CD4-positive, alpha-beta T cell treated with Interleukin-15 for 1 hour (primary cell): ENCODE measurements around the gene ADAR.

Experiments used
- DNase-seq: peaks from one replicate; pipeline ENCODE4 v3.0.0-alpha.2; 2020

Gene ADAR

GRCh38 chr1:154616659-154617345 lies 8.8 kb upstream of the ADAR start:
- no peak for DNase-seq

DNA sequence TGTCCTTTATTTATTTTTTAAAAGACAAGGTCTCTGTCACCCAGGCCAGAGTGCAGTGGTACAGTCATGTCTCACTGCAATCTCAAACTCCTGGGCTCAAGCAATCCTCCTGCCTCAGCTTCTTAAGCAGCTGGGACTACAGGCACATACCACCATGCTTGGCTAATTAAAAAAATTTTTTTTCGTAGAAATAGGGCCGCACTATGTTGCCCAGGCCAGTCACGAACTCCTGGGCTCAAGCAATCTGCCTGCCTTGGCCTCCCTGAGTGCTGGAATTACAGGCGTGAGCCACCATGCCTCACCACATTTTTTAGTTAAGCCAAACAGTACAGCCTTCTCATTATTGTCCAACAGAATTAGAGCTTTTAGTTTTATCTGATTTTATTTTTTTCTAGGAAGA lies 7.4 kb upstream of the ADAR start:
- DNase-seq, result no peak

- DNase-seq, result no peak
Measured at GRCh38 chr1:154614901-154615300, 6.9 kb upstream of the ADAR start.

DNA sequence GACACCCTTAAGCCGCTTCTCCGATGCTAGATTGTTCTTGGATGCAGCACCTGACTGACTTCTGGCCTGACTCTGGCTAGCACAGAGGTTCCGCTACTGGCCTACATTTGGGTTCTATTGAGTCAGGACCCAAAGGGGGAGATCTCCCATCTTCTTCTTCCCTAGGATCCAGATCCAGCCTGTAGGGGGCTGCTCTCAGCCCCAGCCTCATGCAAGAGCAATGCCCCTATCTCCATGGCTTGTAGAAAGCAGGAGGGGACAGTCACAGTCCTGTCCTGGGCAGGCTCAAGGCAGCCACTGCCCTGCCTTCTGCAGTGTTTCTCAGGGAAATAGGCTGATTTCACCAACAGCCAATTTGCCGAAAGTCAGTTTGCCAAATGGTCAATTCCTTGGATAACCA lies 6.3 kb upstream of the ADAR start:
- DNase-seq, result no peak

DNA sequence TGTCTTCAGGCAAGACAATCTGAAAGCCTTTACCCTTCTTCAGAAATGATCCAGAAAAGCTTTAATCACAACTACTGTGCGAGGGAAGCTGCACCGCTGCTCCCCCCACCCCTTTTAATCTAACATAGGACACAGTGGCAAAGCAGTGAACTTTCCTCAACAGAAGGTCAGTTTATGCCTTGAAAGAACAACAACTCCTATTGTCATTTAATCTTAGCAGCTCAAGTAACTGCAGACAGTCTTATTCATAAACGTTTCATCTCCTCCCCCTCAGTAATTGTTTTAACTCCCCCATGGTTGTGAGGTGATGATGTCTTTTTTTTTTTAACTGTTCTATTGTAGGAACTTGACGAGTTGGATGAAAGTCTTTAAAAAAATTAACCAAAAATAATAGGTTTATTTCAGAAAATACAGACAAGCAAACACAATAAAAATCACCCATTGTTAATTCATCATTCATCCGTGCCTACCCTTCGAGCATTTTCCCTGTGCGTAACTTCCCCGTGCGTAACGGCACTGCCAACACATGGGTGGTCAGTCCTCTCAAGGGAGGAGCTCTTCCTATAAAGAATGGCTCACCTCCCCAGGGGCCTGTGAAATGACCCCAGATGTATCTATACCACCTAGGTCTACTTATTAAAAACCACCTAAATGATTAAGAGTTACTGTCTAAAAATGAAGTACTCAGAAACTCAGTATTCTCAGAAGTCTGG lies 3.3 kb upstream of the ADAR start:
- DNase-seq, result no peak

GRCh38 chr1:154609398-154610380 lies 1.7 kb upstream of the ADAR start:
- peak; percentile 50 for DNase-seq

DNA sequence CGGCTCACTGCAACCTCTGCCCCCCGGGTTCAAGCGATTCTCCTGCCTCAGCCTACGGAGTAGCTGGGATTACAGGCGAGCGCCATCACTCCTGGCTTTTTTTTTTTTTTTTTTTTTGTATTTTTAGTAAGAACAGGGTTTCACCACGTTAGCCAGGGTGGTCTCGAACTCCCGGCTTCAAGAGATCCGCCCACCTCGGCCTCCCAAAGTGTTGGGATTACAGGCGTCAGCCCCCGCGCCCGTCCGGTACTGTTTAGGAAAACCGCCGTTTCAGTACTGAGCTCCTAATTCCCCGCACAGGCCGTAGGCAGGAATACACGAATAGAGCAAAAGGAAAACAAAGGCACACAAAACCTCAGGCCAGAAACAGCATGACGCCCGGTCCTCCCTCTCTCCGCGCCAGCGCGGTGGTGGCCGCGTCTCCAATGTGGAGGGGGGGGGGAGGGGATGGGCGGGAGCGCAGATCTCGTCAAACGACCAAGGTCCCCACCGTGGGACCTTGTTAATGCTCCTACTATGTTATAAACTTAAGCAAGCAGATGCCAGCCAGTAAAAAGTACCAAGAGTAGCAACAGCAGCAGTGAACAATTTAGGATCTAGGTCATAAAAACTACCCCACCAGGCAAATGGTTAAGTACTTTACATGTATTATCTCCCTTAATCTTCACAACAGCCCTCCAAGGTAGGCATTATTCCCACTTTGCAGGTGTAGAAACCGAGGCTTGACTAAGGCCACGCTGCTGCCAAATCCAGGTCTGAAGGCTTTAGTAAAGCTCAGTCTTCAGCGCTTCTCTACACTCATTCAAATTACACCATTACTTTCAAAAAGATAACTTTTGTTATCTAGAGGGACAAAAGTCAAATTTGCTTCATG lies 648 bp upstream of the ADAR start:
- peak; percentile 31 for DNase-seq

DNA sequence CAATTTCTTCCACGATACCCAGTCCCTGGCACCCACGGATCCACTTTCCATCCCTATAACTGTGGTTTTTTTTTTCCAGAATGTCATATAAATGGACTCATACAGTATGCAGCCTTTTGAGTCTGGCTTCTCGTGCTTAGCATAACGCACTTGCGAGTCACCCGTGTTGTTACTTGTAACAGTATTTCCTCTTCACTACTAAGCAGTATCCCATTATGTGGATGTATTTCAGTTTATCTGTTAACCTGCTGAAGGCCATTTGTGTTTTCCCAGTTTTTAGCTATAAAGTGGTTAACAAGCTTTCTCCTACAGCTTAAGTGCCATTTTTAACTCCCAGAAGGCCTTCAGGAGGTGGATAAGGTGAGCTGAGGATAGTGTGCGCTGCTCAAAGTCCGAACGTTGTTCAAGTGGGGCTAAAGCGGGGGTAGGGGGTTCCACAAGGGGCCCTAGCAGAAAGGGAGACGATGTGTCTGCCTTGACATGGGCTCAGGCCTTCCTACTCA lies 829 bp downstream of the ADAR start:
- no peak for DNase-seq

- no peak for DNase-seq
Measured at GRCh38 chr1:154605534-154605933, 2.5 kb downstream of the ADAR start.

DNA sequence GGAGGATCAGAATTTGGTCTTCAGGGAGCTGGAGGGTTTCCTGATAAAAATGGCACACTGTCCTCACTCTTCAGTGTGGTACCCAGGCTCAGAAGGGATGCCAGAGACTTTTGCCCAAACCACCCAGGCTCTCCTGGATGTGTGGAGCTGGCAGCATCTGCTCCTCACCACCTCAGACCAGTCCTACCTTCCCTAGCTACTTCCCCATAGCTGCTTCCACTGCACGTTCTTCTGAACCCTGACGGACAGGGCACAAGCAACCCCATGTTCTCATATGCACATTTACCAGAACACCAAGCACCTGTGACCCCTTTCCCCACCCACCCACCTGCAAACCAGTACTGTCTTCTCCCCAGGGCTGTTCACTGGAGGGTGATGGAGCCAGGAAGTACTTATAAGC lies 4.7 kb downstream of the ADAR start:
- DNase-seq, result no peak

GRCh38 chr1:154599658-154600057 lies 8.3 kb downstream of the ADAR start:
- no peak for DNase-seq

DNA sequence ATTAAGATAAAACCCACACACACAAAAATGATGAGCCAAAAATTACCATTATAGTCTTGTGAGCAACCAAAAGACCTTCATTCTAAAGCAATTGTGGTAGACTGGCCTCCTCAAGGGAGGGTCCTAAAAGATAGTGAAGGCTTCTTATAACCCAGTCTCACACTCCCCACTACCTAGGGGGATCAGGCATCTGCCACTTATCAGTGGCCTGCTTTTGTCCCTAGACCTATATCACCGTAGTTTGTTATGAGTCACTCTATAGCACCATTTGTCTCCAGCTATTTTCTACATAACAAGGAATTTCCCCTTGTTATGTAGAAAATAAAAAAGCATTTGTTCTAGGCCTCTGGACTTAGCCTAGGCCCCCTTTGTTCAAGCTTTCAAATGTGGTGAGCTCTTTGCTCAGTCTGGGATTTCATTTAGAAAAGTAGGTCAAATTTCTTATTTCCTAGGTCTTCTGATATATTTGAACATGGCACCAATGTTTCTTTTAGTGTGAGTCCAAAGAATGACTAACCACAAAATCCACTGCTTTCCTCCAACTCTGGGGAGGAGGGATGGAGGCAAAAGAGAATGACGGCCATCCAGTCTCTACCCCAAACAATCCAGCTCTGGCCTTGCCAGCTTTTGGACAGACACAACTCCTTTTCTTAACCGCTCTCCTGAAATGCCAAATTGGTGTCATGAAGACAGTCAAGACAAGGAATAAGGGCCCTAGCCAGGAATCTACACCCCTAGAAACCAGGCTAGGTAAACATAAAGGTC lies 8.9 kb downstream of the ADAR start:
- no peak for DNase-seq

DNA sequence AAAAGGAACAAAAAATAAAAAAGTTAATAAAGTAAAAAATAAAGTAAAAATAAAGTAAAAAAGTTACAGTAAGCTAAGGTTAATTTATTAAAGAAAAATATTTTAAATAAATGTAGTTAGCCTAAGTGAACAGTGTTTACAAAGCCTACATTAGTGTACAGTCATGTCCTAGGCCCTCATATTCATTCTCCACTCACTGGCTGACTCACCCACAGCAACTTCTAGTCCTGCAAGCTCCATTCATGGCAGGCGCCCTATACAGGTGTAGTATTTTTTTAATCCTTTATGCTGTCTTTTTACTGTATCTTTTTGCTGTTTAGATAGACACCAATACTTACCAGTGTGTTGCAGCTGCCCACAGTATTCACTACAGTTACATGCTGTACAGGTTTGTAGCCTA lies 12.4 kb downstream of the ADAR start:
- DNase-seq, result no peak

- DNase-seq, result no peak
Measured at GRCh38 chr1:154594811-154595210, 13.2 kb downstream of the ADAR start.

- DNase-seq, result no peak
Measured at GRCh38 chr1:154593390-154593789, 14.6 kb downstream of the ADAR start.

DNA sequence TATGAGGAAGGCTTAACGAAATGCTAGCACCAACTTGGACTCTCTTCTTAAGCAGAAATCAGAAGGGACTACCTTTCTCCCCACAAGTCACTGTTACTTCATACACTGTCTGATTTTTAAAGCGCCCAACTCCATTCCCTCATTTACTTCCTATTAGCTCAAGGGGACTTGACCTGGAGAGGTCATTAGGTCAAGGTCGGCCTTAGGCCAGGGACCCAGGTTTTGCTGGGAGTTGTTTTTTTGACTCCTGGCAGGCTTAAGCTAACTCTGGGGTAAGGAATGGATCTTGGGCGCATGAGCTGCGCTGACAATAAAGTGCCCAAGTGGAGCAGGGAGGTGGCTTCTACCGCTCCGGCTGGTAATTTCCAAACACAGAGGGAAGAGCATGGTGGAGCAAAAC lies 16.8 kb downstream of the ADAR start:
- DNase-seq, result no peak

DNA sequence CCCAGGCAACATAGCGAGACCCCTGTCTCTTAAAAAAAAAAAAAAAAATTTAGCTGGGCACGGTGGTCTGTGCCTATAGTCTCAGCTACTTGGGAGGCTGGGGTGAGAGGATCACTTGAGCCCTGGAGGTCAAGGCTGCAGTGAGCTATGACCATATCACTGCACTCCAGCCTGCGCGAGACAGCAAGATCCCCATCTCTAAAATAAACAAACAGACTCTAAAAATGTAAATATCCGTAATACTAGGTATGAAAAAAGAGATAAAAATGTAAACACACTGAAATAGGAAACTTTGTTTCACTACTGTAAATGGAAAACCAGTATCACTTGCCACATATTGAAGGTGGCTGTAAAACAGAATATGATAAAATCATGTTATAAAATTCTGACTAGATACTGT lies 17.2 kb downstream of the ADAR start:
- no peak for DNase-seq

DNA sequence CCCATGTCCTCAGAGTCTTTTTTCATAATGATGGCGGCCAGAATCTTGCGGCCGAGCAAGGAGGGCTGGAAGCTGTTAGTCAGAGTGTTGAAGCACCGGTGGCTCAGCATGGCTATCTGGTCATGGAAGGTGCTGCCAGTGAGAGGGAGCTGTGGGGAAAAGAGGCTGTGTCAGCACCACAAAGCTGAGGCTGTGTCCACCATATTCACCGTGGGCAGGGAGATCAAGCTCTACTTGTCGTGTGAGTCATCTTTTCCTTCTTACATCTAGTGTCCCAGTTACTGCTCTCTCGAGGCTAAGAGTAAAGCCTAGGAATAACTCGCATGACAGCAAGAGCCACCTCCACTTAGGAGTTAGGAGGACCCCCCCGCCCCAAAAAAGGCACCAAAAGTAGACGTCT lies 18.2 kb downstream of the ADAR start:
- no peak for DNase-seq

- no peak for DNase-seq
Measured at GRCh38 chr1:154586641-154587040, 21.3 kb downstream of the ADAR start.

- DNase-seq, result no peak
Measured at GRCh38 chr1:154586231-154586630, 21.8 kb downstream of the ADAR start.

- no peak for DNase-seq
Measured at GRCh38 chr1:154584267-154584994, 23.6 kb downstream of the ADAR start.
